HTERT RPE-1 (cell line): ENCODE measurements around the gene GCDH.
"Not testable (repeated sequence)": the region's sequence is repeated elsewhere in the genome, so short reads cannot be mapped to it uniquely, and the experiment has no call there.

ENCODE experiments used
- in situ Hi-C: fragments of 300-500 bp; cut with MboI; formaldehyde crosslinking; loops from 4 replicates; pipeline ENCODE4 v1.14.3; 2020; ENCODE audit warnings: low sequenced_read_pairs

The GCDH gene

DNA sequence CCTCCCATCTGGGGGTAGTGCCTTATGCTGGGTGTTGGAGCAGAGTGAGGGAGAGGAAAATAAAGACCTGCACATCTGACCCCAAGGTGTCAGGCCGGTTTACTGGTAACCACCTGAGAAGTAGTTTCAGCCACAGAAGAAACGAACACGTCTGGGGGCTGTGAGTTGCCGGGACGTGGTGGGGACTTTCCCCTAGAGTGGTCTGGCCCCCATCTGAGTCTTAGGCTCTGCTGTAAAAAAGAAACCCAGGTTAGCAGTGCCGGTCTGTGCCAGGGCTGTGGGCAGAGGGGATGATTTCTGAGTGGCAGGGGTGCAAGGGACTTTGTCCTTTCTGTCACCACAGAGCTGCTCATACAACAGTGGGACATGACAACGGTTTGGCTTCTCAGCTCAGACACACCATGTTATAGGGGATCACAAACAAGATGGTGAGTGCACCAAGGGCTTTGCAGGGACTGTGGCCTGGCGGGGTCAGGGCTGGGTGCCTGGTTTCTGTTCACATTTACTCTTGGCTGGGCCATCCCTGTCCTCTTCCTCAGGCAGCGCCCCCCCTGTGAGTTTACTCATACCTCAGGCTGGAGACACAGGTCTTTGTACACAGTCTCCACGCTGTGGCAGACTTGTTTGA is 9.0 kb downstream of the GCDH start:
- in situ Hi-C loops: no loop called here

- in situ Hi-C loops: no loop called here
Observed at GRCh38 chr19:12907166-12907565, 16.2 kb downstream of the GCDH start.

DNA sequence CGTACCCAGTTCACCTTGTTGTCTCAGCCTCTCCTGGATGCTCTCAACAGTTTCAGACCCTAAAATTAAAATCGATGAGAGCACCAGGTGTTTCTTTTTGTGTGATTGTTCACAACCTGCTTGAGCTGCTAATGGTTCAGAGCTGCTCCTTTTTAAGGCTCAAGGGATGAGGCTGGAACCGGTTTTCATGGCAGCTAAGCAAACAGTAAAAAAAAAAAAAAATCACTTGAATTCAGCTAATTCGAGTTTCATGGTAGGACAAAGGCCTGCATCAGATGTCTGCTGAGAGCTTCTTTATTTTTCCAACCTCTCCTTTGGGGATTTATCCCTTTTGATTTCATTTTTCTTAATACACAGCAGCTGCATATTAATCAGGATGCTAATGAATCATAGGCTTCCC is 21.6 kb downstream of the GCDH start:
- in situ Hi-C loops: no loop called here

GRCh38 chr19:12913011-12913561 is 22.1 kb downstream of the GCDH start:
- in situ Hi-C loops: no loop called here

DNA sequence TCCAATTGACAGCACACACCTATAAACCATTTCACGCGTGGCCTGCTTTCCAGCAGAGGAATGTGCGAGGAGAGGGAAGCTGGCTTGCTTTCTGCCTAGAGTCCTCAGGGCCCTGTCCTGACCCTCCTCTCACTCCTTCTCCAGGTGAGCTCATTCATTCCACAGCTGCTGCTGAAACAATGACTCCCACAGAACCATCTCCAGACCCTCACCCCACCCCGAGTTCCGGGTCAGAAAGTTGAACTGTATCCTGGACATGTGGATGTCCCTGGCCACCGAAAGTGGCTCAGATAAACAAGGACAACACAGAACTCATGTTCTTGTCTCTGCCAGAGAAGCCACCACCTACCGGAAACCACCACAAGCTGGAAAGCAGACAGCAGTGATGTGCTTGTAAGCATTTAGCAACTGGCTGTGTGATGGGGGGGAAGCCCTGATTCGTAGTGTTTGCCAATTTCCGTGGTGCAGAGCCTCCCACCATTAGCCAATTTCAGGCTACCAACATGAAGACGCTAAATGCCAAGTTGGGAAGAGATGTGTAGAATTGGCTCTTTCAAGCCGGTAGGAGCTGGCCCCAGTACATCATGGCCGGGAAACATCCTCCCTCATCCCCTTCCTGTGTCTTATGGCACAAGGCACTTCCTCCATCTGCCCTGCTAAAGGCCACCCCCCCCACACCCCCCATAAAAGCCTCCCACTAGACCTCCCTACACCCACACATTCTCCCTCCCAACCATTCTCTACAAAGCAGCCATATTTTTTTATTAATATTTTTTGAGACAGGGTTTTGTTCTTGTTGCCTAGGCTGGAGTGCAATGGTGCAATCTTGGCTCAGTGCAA is 23.1 kb downstream of the GCDH start:
- in situ Hi-C loops: no loop called here

GRCh38 chr19:12915860-12916259 is 24.9 kb downstream of the GCDH start:
- in situ Hi-C loops: not testable (repeated sequence)

- in situ Hi-C loops: no loop called here
Observed at GRCh38 chr19:12918253-12918652, 27.3 kb downstream of the GCDH start.

- in situ Hi-C loops: no loop called here
Observed at GRCh38 chr19:12921047-12921446, 30.1 kb downstream of the GCDH start.

GRCh38 chr19:12922959-12923358 is 32.0 kb downstream of the GCDH start:
- in situ Hi-C loops: no loop called here

- in situ Hi-C loops: no loop called here
Observed at GRCh38 chr19:12924621-12925310, 33.8 kb downstream of the GCDH start.

DNA sequence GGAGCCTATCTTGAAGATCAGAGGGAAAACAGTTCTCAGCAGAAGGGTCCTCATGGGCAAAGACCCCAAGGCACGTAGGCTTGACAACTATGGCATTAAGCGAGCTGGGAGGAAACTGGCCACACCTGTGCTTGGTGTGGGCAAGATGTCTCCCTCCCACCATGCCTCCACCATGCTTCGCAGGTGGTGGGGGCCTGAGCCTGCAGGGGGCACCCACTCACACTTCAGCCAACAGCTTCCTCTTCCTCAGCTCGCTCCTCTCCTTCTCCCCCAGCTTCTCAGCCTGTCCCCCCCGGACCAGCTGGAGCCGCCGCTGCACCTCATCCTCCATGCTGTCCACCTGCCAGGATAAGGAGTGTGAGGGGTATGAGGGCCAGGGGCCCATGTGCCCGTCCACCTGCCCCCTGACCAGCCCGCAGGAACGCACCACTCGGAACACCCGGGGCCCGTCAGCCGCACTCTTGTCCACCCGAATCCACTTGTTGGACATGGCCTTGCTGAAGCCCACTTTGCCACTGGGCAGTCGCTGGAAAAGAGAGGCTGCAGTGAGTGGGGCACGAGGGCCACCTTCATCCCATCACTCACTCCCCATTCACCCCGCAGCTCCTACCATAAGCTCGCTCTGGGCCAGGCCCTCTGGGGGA is 39.2 kb downstream of the GCDH start:
- in situ Hi-C loops: no loop called here

DNA sequence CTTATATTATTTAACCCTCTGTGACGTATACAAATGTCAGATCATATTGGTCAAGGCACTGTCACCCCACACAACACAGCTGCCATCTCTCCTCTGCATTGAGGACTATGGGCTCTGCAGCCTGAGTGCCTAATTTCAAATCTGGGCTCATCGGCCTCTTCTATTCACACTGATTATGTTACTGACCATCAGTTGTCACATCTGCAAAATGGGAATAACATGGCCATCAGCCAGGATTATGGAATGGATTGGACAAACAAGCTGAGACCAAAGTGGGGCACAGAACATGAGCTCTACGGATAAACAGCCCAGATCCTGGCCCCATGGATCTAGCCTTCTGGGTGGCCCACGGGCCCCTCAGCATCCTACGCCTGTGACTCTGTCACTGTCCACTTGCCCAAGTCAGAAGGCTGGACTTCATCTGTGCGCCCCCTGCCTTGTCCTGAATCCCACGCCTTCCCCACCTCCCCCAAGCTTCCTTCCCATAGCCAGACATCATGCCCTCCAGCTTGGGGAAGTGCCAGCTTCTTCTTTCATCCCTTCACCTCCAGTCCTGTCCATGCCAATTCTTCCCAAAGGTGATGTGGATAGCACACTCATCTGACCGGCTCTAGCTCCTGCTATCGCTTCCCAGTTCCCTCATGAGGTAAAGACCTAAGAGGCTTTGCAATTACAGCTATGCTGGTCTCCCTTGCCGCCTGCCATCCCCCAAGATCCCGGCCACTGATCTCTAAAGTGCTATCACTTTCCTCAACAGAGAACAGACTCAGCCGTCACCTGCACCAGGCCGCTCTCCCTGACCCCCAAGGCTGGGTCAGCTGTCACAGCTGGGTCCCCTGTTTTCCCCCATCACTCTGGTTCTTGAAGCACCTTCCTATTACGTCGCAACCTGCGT is 41.7 kb downstream of the GCDH start:
- in situ Hi-C loops: no loop called here

- in situ Hi-C loops: no loop called here
Observed at GRCh38 chr19:12933287-12934072, 42.5 kb downstream of the GCDH start, which contains the start of gene FARSA. TSS of gene FARSA (minus strand) at chr19:12933711. CDS start at chr19:12933696, 15 bp downstream.

DNA sequence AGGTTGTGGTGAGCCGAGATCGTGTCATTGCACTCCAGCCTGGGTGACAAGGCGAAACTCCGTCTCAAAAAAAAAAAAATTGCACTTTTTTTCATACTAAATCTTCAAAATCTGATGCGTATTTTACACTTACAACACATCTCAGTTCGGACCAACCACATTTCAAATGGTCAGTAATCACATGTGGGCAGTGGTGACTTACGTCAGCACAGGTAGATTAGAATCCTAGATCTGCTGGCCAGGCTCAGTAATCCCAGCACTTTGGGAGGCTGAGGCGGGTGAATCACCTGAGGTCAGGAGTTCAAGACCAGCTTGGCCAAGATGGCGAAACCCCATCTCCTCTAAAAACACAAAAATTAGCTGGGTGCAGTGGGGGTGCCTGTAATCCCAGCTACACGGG is 44.1 kb downstream of the GCDH start:
- in situ Hi-C loops: no loop called here

- in situ Hi-C loops: no loop called here
Observed at GRCh38 chr19:12936582-12936981, 45.6 kb downstream of the GCDH start.

GRCh38 chr19:12937093-12937926 is 46.4 kb downstream of the GCDH start:
- in situ Hi-C loops: no loop called here

- in situ Hi-C loops: no loop called here
Observed at GRCh38 chr19:12937927-12938778, 47.2 kb downstream of the GCDH start, which contains the start of gene CALR. TSS of gene CALR (plus strand) at chr19:12938609. CDS start at chr19:12938680, 71 bp downstream.
